Astrocyte of the cerebellum (primary cell): ENCODE results near the gene MMP17.
A peak's percentile ranks its signal among the peaks of the same experiment; 100 is the strongest.

ENCODE experiments used
- DNase-seq: peaks from one replicate; pipeline ENCODE4 v3.0.0-alpha.2; 2011; ENCODE audit warnings: low read depth
- H3K4me3 ChIP-seq: 2 replicates; pipeline ENCODE4 v1.5.1; 2011; ENCODE audit warnings: mild to moderate bottlenecking, low read depth, low read length, moderate library complexity
- CTCF ChIP-seq: IDR thresholded peaks from 2 replicates; pipeline ENCODE4 v1.5.1; 2012; ENCODE audit warnings: low read length, low read depth, moderate library complexity, mild to moderate bottlenecking; ENCODE audit errors: missing control alignments
- in situ Hi-C: cut with HindIII; loops from 2 replicates; pipeline ENCODE4 v1.10.0; 2017; ENCODE audit warnings: low sequenced_read_pairs

The MMP17 gene

DNA sequence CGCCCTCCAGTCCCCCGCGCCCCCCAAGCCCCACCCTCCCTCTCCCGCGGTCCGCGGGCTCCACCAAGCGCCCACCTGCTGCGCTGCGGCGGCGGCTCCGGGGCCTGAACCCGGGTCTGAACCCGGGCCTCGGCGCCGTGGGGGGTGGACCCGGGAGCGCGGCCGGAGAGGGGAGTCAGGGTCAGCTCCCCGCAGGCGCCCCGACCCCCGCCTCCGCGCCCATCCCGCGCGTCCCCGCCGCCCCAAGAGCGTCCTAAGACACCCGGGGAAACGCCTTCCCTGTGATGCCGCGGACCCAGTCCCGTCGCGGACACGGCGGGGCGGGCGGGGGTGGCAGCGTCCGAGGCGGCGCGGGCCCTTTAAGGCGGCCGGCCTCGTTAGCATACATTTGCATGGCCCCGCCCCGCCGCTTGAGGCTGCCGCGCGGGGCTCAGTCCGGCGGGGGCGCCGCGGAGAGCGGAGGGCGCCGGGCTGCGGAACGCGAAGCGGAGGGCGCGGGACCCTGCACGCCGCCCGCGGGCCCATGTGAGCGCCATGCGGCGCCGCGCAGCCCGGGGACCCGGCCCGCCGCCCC is at the start of gene MMP17:
Gene MMP17, plus strand, starts transcription at position 433 of the 574 bp plus-strand sequence. Its CDS starts 102 bp downstream, at position 535.
- in situ Hi-C loops = no loop called here
- TF ChIP-seq CTCF = no peak
- DNase-seq = no peak
- peak within 1 kb of the TSS; percentile 45 for H3K4me3 ChIP-seq

DNA sequence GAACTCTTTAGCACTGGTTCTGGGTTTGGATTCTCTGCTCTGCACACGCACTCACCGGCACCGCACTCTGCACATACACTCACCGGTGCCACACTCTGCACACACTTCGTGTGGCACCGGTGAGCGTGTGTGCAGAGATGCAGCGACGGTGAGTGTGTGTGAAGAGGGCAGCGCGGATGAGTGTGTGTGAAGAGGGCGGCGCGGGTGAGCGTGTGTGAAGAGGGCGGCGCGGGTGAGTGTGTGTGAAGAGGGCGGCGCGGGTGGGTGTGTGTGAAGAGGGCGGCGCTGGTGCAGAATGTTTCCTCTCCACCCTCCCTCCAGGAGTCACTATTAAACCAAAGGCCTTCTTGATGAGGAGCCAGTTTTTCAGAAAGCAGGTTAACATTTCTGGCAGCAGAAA is 49.2 kb upstream of the MMP17 start:
- in situ Hi-C loops = no loop called here
- H3K4me3 ChIP-seq = no peak overlapping the region

GRCh38 chr12:131782061-131782460 is 46.1 kb upstream of the MMP17 start:
- H3K4me3 ChIP-seq = no peak overlapping the region
- TF ChIP-seq CTCF = no peak
- in situ Hi-C loops = no loop called here
- DNase-seq = no peak

More for the DNA sequence above, 49.2 kb upstream of the MMP17 start:
- TF ChIP-seq CTCF = no peak
- DNase-seq = no peak

- in situ Hi-C loops = no loop called here
- peak; percentile 75 for DNase-seq
- H3K4me3 ChIP-seq = peak overlapping the region; percentile 1
- TF ChIP-seq CTCF = peak; percentile 5
These were observed 44.2 kb upstream of the MMP17 start for GRCh38 chr12:131783915-131784541.

DNA sequence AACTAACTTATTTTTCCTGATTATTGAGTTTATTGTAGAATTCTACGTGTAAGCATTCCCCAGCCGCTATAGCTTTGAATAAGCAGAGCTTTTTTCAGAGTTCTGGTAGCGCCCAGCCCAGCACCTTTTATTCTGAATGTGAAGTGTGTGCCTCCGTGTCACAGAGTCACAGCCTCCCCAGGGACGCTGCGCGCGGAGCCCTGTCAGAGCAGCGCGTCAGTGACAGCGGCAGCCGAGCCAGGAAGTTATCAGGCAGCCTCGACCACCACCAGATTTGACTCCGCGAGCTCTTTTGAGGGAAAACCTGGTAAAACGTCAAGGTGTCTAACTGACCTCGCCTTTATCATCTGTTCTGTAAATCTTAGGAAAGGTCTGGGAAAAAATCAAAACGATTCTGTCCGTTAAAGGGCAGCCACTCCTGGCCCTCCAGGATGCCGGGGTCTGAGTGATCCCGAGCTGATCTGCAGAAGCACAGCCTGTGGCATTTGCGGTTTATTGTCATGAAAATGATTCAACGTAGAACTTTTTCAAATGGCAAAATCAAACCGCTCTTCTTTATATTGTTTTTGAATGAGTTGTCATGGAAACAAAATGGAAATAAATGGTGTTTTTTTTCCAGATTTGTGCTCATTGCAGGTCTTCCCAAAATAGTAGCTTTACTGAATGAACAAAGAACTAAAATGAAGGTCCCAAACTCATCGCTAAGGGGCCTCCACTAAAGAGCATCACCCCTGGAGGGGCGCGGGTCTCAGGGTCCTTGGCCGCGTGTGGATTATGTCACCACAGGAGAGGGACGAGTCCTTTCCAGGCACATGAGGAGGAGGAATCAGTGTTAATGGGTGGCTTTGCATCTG is 43.1 kb upstream of the MMP17 start:
- H3K4me3 ChIP-seq = no peak overlapping the region
- in situ Hi-C loops = no loop called here
- TF ChIP-seq CTCF = no peak
- DNase-seq = peak; percentile 49

DNA sequence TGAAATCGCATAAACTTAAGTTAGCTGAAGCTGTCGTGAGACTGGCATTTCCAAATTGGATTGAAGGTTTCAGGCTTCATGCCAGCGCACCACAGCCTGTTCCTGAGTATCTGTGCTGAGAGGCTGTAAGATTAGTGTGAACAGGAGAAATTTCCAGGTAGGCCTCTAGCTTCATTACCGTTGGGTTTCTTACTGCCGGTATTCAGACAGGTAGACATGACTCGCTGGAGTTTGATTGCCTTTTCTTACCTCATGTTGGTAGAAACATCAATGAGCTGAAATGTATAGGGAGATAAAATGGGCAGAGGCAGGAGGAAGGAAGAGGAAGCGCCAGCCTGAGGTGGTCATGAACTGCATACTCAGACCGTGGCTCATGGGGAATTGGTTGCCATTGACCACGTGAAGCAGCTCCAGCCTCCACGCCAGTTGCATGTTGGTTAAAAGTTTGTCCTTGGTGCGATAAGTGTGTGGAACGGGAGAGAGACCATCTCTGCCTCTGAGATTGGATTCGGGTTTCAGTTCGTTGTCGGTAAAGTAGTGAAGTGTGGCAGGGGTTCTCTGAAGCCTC is 42.3 kb upstream of the MMP17 start:
- in situ Hi-C loops = no loop called here
- no peak overlapping the region for H3K4me3 ChIP-seq
- no peak for TF ChIP-seq CTCF
- no peak for DNase-seq
